Keratinocyte (primary cell): Measurements from ENCODE around the gene SVOP. TPM values are rescaled to one million over a fixed set of nuclear protein-coding genes. Genes with fewer than 3 reads are reported as not detected.
"Not testable (repeated sequence)": the region's sequence is repeated elsewhere in the genome, so short reads cannot be mapped to it uniquely, and the experiment has no call there.

Source experiments
- DNase-seq: peaks from one replicate; pipeline ENCODE4 v3.0.0-alpha.2; 2011; ENCODE audit warnings: low read depth, missing footprints, low spot score
- FAIRE-seq: peaks from 2 replicates; lab custom pipeline; 2011; peaks lifted over from hg19 to GRCh38; lab: Jason Lieb, UNC
- H2AFZ ChIP-seq: 2 replicates; pipeline ENCODE4 v1.6.0; 2012; ENCODE audit warnings: low read length, control low read depth, inconsistent platforms; ENCODE audit not compliant: control insufficient read depth
- H3K27ac ChIP-seq: 2 replicates; pipeline ENCODE4 v1.5.1; 2011; ENCODE audit warnings: low read length; ENCODE audit not compliant: control insufficient read depth, insufficient read depth
- H3K27me3 ChIP-seq: 3 replicates; pipeline ENCODE4 v1.6.0; 2011; ENCODE audit warnings: low read length; ENCODE audit not compliant: control insufficient read depth, insufficient read depth; ENCODE audit errors: extremely low read depth
- H3K36me3 ChIP-seq, 2 experiments: 2 replicates in 1 of 2; 3 replicates in 1 of 2; pipeline ENCODE4 v1.5.1; 2011; ENCODE audit warnings: low read length in 2 of 2, mild to moderate bottlenecking in 1 of 2; ENCODE audit not compliant: control insufficient read depth in 2 of 2, insufficient read depth in 2 of 2; ENCODE audit errors: extremely low read depth in 1 of 2
- H3K4me1 ChIP-seq: 3 replicates; pipeline ENCODE4 v1.5.1; 2011; ENCODE audit warnings: low read length; ENCODE audit not compliant: control insufficient read depth, insufficient read depth; ENCODE audit errors: extremely low read depth
- H3K4me2 ChIP-seq: 3 replicates; pipeline ENCODE4 v1.6.0; 2011; ENCODE audit warnings: low read depth, low read length; ENCODE audit not compliant: control insufficient read depth, insufficient read depth; ENCODE audit errors: extremely low read depth
- H3K4me3 ChIP-seq, 3 experiments: fragments of 200-600 bp in 1 of 3; sonication (generic) in 1 of 3; 2 replicates in 2 of 3; 3 replicates in 1 of 3; pipeline ENCODE4 v1.5.1; 2011 to 2016; ENCODE audit warnings: low read length in 3 of 3, mild to moderate bottlenecking in 3 of 3, control low read depth in 2 of 3, inconsistent platforms in 1 of 3, low read depth in 1 of 3, mixed read lengths in 1 of 3, mixed run types in 1 of 3, moderate library complexity in 1 of 3; ENCODE audit not compliant: control insufficient read depth in 2 of 3, insufficient read depth in 2 of 3; ENCODE audit errors: extremely low read depth in 1 of 3
- H3K79me2 ChIP-seq: 2 replicates; pipeline ENCODE4 v1.6.0; 2012; ENCODE audit warnings: low read length; ENCODE audit not compliant: control insufficient read depth, insufficient read depth
- H3K9ac ChIP-seq: 3 replicates; pipeline ENCODE4 v1.6.0; 2011; ENCODE audit warnings: low read length; ENCODE audit not compliant: control insufficient read depth, insufficient read depth; ENCODE audit errors: extremely low read depth
- H3K9me1 ChIP-seq: 3 replicates; pipeline ENCODE4 v1.6.0; 2011; ENCODE audit warnings: low read length; ENCODE audit not compliant: control insufficient read depth, insufficient read depth; ENCODE audit errors: extremely low read depth
- H3K9me3 ChIP-seq: 2 replicates; pipeline ENCODE4 v1.5.1; 2012; ENCODE audit warnings: low read depth, low read length; ENCODE audit not compliant: control insufficient read depth
- H4K20me1 ChIP-seq: 3 replicates; pipeline ENCODE4 v1.6.0; 2011; ENCODE audit warnings: low read length; ENCODE audit not compliant: control insufficient read depth, insufficient read depth; ENCODE audit errors: extremely low read depth
- EZH2 ChIP-seq: IDR thresholded peaks from one replicate; pipeline ENCODE4 v1.6.1; 2012; ENCODE audit warnings: inconsistent platforms, mild to moderate bottlenecking, low read length, moderate library complexity
- dilution Hi-C: fragments of 300-500 bp; cut with MboI; formaldehyde crosslinking; loops from one replicate; pipeline ENCODE4 v1.7.0; 2020; ENCODE audit warnings: low sequenced_read_pairs; ENCODE audit not compliant: extremely low pct_ligation_motif_present
- polyA plus RNA-seq, 5 experiments: library from polyadenylated mRNA; depleted of rRNA in 3 of 5; stranded (reverse) in 3 of 5; stranded (forward) in 1 of 5; unstranded in 1 of 5; fragments of >200 nt; gene quantifications; 1 replicate in 1 of 5; 2 replicates in 3 of 5; 3 replicates in 1 of 5; pipeline versions ENCODE4 v1.2.1 to v1.2.3, GENCODE V29; 2011 to 2012; ENCODE audit warnings: missing spikeins in 2 of 5, low read depth in 1 of 5, low replicate concordance in 1 of 5
- TF ChIP-seq, protein P1 (sequence below), 3 experiments: IDR thresholded peaks in 1 of 3; conservative IDR thresholded peaks in 1 of 3; optimal IDR thresholded peaks in 1 of 3; 2 replicates in 2 of 3; 3 replicates in 1 of 3; pipeline versions ENCODE3 to v1.5.1; 2011; ENCODE audit warnings: low read length in 3 of 3, mild to moderate bottlenecking in 3 of 3, moderate library complexity in 2 of 3, control low read depth in 1 of 3, inconsistent platforms in 1 of 3; ENCODE audit not compliant: insufficient read depth in 2 of 3; ENCODE audit errors: extremely low read depth in 1 of 3

The SVOP gene
- polyA plus RNA-seq, 1 donor (not counting 4 experiments of a cell fraction or from before 2014, with no cell fraction given): not detected

- no peaks in the 10 kb centered on the region for H3K36me3 ChIP-seq
- DNase-seq: no peak
- H3K4me1 ChIP-seq: no peaks in the 10 kb centered on the region
- no peak overlapping the region for H3K27ac ChIP-seq
- H3K79me2 ChIP-seq: no peaks in the 10 kb centered on the region
- H2AFZ ChIP-seq: no peak overlapping the region
- TF ChIP-seq, protein P1, sequence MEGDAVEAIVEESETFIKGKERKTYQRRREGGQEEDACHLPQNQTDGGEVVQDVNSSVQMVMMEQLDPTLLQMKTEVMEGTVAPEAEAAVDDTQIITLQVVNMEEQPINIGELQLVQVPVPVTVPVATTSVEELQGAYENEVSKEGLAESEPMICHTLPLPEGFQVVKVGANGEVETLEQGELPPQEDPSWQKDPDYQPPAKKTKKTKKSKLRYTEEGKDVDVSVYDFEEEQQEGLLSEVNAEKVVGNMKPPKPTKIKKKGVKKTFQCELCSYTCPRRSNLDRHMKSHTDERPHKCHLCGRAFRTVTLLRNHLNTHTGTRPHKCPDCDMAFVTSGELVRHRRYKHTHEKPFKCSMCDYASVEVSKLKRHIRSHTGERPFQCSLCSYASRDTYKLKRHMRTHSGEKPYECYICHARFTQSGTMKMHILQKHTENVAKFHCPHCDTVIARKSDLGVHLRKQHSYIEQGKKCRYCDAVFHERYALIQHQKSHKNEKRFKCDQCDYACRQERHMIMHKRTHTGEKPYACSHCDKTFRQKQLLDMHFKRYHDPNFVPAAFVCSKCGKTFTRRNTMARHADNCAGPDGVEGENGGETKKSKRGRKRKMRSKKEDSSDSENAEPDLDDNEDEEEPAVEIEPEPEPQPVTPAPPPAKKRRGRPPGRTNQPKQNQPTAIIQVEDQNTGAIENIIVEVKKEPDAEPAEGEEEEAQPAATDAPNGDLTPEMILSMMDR (optimal IDR thresholded peaks at IDR 0.05 in 1 of 3, IDR thresholded peaks at IDR 0.05 in 1 of 3, conservative IDR thresholded peaks at IDR 0.05 in 1 of 3; ENCODE audit: extremely low read depth in 1 of 3, insufficient read depth in 2 of 3, low read length in 3 of 3): no peak
- TF ChIP-seq EZH2: no peak
- H3K9me1 ChIP-seq: no peaks in the 10 kb centered on the region
- dilution Hi-C loops: no loop called here
- FAIRE-seq: no peak
- no peaks in the 10 kb centered on the region for H4K20me1 ChIP-seq
- no peak overlapping the region for H3K4me3 ChIP-seq
- no peak overlapping the region for H3K9ac ChIP-seq
- H3K9me3 ChIP-seq: no peaks in the 10 kb centered on the region
- H3K27me3 ChIP-seq: no peaks in the 10 kb centered on the region
- no peak overlapping the region for H3K4me2 ChIP-seq
These were observed 24.5 kb downstream of the SVOP start for GRCh38 chr12:108996320-108996719.

- dilution Hi-C loops: no loop called here
- Histone ChIP-seq H3K9me3 (no peaks in the 10 kb centered on the region), H3K4me1 (no peaks in the 10 kb centered on the region), H3K9me1 (no peaks in the 10 kb centered on the region), H3K9ac (no peak overlapping the region), H4K20me1 (no peaks in the 10 kb centered on the region), H3K4me3 (no peak overlapping the region), H3K27me3 (no peaks in the 10 kb centered on the region), H3K36me3 (no peaks in the 10 kb centered on the region), H3K4me2 (no peak overlapping the region), H3K27ac (no peak overlapping the region), H3K79me2 (no peaks in the 10 kb centered on the region), H2AFZ (no peak overlapping the region)
- FAIRE-seq: no peak
- DNase-seq: no peak
- TF ChIP-seq, protein P1 (optimal IDR thresholded peaks at IDR 0.05 in 1 of 3, IDR thresholded peaks at IDR 0.05 in 1 of 3, conservative IDR thresholded peaks at IDR 0.05 in 1 of 3; ENCODE audit: extremely low read depth in 1 of 3, insufficient read depth in 2 of 3, low read length in 3 of 3): no peak
- TF ChIP-seq EZH2: no peak
These were observed 25.4 kb downstream of the SVOP start for GRCh38 chr12:108995370-108995992.

- dilution Hi-C loops, H3K4me1 ChIP-seq, H4K20me1 ChIP-seq, H3K79me2 ChIP-seq, FAIRE-seq, H2AFZ ChIP-seq, H3K9ac ChIP-seq, H3K36me3 ChIP-seq, DNase-seq, H3K9me1 ChIP-seq, H3K4me3 ChIP-seq, H3K9me3 ChIP-seq, H3K4me2 ChIP-seq, H3K27me3 ChIP-seq, H3K27ac ChIP-seq: not testable (repeated sequence)
These were observed 30.8 kb downstream of the SVOP start for GRCh38 chr12:108990103-108990502.
